Astrocyte (in vitro differentiated cells and primary cell): Measurements from ENCODE around the gene KIAA1328.

Experiments used
- CTCF ChIP-seq: IDR thresholded peaks from 2 replicates; pipeline ENCODE4 v1.5.1; 2011; ENCODE audit warnings: low read depth, mild to moderate bottlenecking, inconsistent platforms, low read length, moderate library complexity; ENCODE audit not compliant: insufficient read depth
- EZH2 ChIP-seq: IDR thresholded peaks from 2 replicates; pipeline ENCODE4 v1.6.1; 2012; ENCODE audit warnings: mild to moderate bottlenecking, low read length, inconsistent platforms; ENCODE audit not compliant: insufficient read depth

DNA sequence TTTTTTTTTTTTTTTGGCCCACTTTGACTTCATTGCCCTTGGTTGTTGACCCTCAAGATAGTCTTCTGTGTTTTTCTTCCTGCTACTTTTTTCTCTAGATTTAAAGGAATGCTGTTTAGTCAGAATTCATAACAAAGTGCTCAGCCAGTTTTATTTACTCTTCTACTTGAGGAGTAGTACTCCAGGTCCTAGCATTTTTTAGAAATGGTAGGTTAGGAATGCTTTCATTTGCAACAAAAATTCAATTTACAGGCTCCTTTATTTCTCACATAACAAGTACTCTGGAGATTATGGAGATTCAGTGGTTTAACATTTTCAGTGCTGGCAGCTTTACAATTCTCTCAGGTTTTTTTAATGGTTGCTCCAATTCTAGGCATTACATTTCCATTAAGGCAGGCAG, 58.2 kb downstream of the KIAA1328 start:
- no peak for TF ChIP-seq CTCF
- no peak for TF ChIP-seq EZH2
